Ovary (tissue), 3 donors: ENCODE measurements around the gene ENOSF1.

Experiments
- EP300 ChIP-seq: sonication (generic); formaldehyde crosslinking; IDR thresholded peaks from one replicate; pipeline ENCODE4 v1.6.1; 2017; ENCODE audit warnings: antibody characterized with exemption
- POLR2A ChIP-seq: fragments of 450-650 bp; IDR thresholded peaks from one replicate; pipeline ENCODE4 v1.6.1; 2017; ENCODE audit warnings: antibody characterized with exemption, mild to moderate bottlenecking, moderate library complexity
- TF ChIP-seq, protein P1 (sequence below), 3 donors: fragments of 450-650 bp in 2 of 3; fragments of 200-600 bp in 1 of 3; IDR thresholded peaks; one replicate each; pipeline versions ENCODE4 v1.5.1 to v1.8.0; 2016 to 2022; ENCODE audit warnings: antibody characterized with exemption in 3 of 3, mild to moderate bottlenecking in 1 of 3
- donor health status: DM: no; HTN: no; CAD: no.

DNA sequence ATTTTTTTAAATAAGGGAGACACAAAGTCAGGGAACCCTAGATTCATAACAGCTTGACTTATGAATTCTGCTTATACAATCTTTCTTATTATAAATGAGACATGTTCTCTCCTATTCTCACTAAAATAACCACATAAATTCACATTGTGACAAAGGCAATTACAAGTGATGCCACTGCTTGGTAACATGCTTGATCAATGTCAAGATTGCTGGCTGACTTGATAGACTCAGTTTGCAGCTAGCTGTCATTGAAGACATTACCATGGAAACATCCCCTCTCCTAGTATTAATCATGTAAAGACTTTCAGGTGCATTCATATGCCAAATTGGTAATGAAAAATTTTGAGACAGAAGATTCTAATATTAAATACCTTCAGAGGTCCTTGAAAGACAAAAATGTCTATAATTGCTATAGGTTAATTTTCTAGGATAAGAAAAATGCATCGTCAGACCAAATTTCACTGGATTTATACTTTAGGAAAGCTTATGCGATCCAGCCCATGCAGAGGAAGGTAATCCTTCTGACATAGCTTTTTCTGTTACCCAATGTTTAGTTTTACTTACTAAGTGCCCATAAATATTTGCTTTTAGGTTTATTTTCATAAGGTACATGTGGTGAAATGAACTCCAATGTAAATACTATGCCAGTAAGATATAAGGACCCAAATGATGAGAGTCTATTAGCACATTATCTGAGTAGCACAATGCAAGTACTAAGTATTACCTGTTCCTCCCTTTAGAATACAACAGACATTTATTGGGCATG lies 32.6 kb upstream of the ENOSF1 start:
- TF ChIP-seq, protein P1, sequence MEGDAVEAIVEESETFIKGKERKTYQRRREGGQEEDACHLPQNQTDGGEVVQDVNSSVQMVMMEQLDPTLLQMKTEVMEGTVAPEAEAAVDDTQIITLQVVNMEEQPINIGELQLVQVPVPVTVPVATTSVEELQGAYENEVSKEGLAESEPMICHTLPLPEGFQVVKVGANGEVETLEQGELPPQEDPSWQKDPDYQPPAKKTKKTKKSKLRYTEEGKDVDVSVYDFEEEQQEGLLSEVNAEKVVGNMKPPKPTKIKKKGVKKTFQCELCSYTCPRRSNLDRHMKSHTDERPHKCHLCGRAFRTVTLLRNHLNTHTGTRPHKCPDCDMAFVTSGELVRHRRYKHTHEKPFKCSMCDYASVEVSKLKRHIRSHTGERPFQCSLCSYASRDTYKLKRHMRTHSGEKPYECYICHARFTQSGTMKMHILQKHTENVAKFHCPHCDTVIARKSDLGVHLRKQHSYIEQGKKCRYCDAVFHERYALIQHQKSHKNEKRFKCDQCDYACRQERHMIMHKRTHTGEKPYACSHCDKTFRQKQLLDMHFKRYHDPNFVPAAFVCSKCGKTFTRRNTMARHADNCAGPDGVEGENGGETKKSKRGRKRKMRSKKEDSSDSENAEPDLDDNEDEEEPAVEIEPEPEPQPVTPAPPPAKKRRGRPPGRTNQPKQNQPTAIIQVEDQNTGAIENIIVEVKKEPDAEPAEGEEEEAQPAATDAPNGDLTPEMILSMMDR (IDR thresholded peaks at IDR 0.05), result no peak
- TF ChIP-seq POLR2A (no peak), EP300 (no peak)
